Measurements from ENCODE around the gene NLGN2.
A peak's percentile ranks its signal among the peaks of the same experiment; 100 is the strongest.

NLGN2 gene

GRCh38 chr17:7438656-7439460, 31.2 kb downstream of the NLGN2 start:
- DNase-seq, result no peak

GRCh38 chr17:7439462-7440112, 31.9 kb downstream of the NLGN2 start, which contains the start of gene FGF11:
FGF11 (plus strand) TSS chr17:7439512; CDS start chr17:7439621, 109 bp downstream.
- peak in 1 of 2 experiments; percentile 18 for DNase-seq

- DNase-seq, result no peak
These were observed 32.6 kb downstream of the NLGN2 start for GRCh38 chr17:7440113-7440833.

GRCh38 chr17:7440834-7441195, 33.2 kb downstream of the NLGN2 start:
- DNase-seq, result no peak

GRCh38 chr17:7441266-7441665, 33.6 kb downstream of the NLGN2 start:
- DNase-seq, result no peak

- DNase-seq, result no peak
These were observed 34.5 kb downstream of the NLGN2 start for GRCh38 chr17:7442142-7442541.

- no peak for DNase-seq
These were observed 36.1 kb downstream of the NLGN2 start for GRCh38 chr17:7443499-7444485.

GRCh38 chr17:7444682-7445618, 37.3 kb downstream of the NLGN2 start, which contains the start of gene CHRNB1:
CHRNB1 (plus strand) TSS chr17:7445061; CDS start chr17:7445128, 67 bp downstream.
- DNase-seq, result no peak

- DNase-seq, result no peak
These were observed 37.9 kb downstream of the NLGN2 start for GRCh38 chr17:7445619-7445968.

GRCh38 chr17:7448461-7448860, 40.8 kb downstream of the NLGN2 start:
- no peak for DNase-seq

GRCh38 chr17:7459961-7460545, 52.4 kb downstream of the NLGN2 start:
- DNase-seq, result no peak

GRCh38 chr17:7460850-7461660, 53.4 kb downstream of the NLGN2 start:
- DNase-seq, result no peak

- DNase-seq, result no peak
These were observed 55.1 kb downstream of the NLGN2 start for GRCh38 chr17:7462474-7463371.

GRCh38 chr17:7463372-7463846, 55.8 kb downstream of the NLGN2 start:
- DNase-seq, result no peak

- no peak for DNase-seq
These were observed 56.4 kb downstream of the NLGN2 start for GRCh38 chr17:7464081-7464480.

- no peak for DNase-seq
These were observed 58.1 kb downstream of the NLGN2 start for GRCh38 chr17:7465597-7466275.

GRCh38 chr17:7466318-7466638, 58.6 kb downstream of the NLGN2 start:
- no peak for DNase-seq

- no peak for DNase-seq
These were observed 59.1 kb downstream of the NLGN2 start for GRCh38 chr17:7466639-7467341.

All from Kasumi-1 (cell line).